H1 (cell line): ENCODE results near the gene FPR2. TPM values are rescaled to one million over a fixed set of nuclear protein-coding genes. Genes with fewer than 3 reads are reported as not detected.

Experiments
- ASH2L ChIP-seq: fragments of 200-600, 300-600 bp; sonication (generic); IDR thresholded peaks from one replicate; pipeline ENCODE4 v1.7.1; 2017; ENCODE audit warnings: low read length
- CBX5 ChIP-seq: fragments of 300-800, 300-1000 bp; sonication (generic); IDR thresholded peaks from 2 replicates; pipeline ENCODE4 v1.7.1; 2016; ENCODE audit warnings: antibody characterized with exemption, low read length, low read depth
- CBX8 ChIP-seq: fragments of 300-800, 300-1000 bp; sonication (generic); IDR thresholded peaks from 2 replicates; pipeline ENCODE4 v1.7.1; 2016; ENCODE audit warnings: low read depth, low read length, borderline replicate concordance
- CHD1 ChIP-seq: IDR thresholded peaks from 2 replicates; pipeline ENCODE4 v1.6.1; 2012; ENCODE audit warnings: low read depth, low read length, improper control_type of control experiment
- CHD2 ChIP-seq: IDR thresholded peaks from 2 replicates; pipeline ENCODE4 v1.6.1; 2012; ENCODE audit warnings: low read length, improper control_type of control experiment
- HDAC2 ChIP-seq, 2 experiments: fragments of 300-600 bp in 1 of 2; sonication (generic) in 1 of 2; IDR thresholded peaks; 2 replicates each; pipeline ENCODE4 v1.6.1; 2011 to 2012; ENCODE audit warnings: low read depth in 2 of 2, low read length in 2 of 2, mild to moderate bottlenecking in 2 of 2, moderate library complexity in 2 of 2, borderline replicate concordance in 1 of 2, inconsistent platforms in 1 of 2
- JUND ChIP-seq: IDR thresholded peaks from 2 replicates; pipeline ENCODE4 v1.6.1; 2011; ENCODE audit warnings: mild to moderate bottlenecking, improper control_type of control experiment, low read length
- KDM1A ChIP-seq: fragments of 200-600, 300-600 bp; sonication (generic); IDR thresholded peaks from 2 replicates; pipeline ENCODE4 v1.7.1; 2016; ENCODE audit warnings: mild to moderate bottlenecking, low read length, borderline replicate concordance
- MAFK ChIP-seq: IDR thresholded peaks from 2 replicates; pipeline ENCODE4 v1.6.1; 2012; ENCODE audit warnings: low read depth, mild to moderate bottlenecking, improper control_type of control experiment, low read length
- NANOG ChIP-seq: IDR thresholded peaks from 2 replicates; pipeline ENCODE4 v1.6.1; 2011; ENCODE audit warnings: low read length, low read depth, mild to moderate bottlenecking, inconsistent platforms; ENCODE audit not compliant: insufficient read depth, poor library complexity, severe bottlenecking
- NRF1 ChIP-seq: IDR thresholded peaks from 2 replicates; pipeline ENCODE4 v1.6.1; 2011; ENCODE audit warnings: mild to moderate bottlenecking, low read depth, low read length, improper control_type of control experiment
- POLR2A ChIP-seq, 2 experiments: IDR thresholded peaks; 1 replicate in 1 of 2; 2 replicates in 1 of 2; pipeline ENCODE4 v1.6.1; 2011; ENCODE audit warnings: low read depth in 2 of 2, low read length in 2 of 2, mild to moderate bottlenecking in 2 of 2; ENCODE audit errors: control extremely low read depth in 1 of 2
- SIN3A ChIP-seq, 2 experiments: IDR thresholded peaks in 1 of 2; conservative IDR thresholded peaks in 1 of 2; 2 replicates each; pipeline ENCODE4 v1.6.1; 2011 to 2012; ENCODE audit warnings: low read length in 2 of 2, improper control_type of control experiment in 1 of 2, low read depth in 1 of 2, mild to moderate bottlenecking in 1 of 2
- SIX5 ChIP-seq: IDR thresholded peaks from 2 replicates; pipeline ENCODE4 v1.6.1; 2011; ENCODE audit warnings: mild to moderate bottlenecking, low read depth, low read length
- SP1 ChIP-seq: IDR thresholded peaks from 2 replicates; pipeline ENCODE4 v1.6.1; 2011; ENCODE audit warnings: low read depth, low read length
- SP4 ChIP-seq: IDR thresholded peaks from 2 replicates; pipeline ENCODE4 v1.6.1; 2012; ENCODE audit warnings: low read length, inconsistent platforms
- SRF ChIP-seq: IDR thresholded peaks from 2 replicates; pipeline ENCODE4 v1.6.1; 2011; ENCODE audit warnings: mild to moderate bottlenecking, low read depth, low read length, moderate library complexity
- TBP ChIP-seq: IDR thresholded peaks from 2 replicates; pipeline ENCODE4 v1.6.1; 2011; ENCODE audit warnings: low read depth, low read length, improper control_type of control experiment
- polyA plus RNA-seq, 7 experiments: library from polyadenylated mRNA; depleted of rRNA in 3 of 7; stranded (reverse) in 5 of 7; unstranded in 2 of 7; fragments of >200 nt in 5 of 7; fragments of 200-250 nt in 2 of 7; gene quantifications; 1 replicate in 5 of 7; 2 replicates in 1 of 7; 4 replicates in 1 of 7; pipeline versions ENCODE4 v1.2.1 to v1.2.3, GENCODE V29; 2011 to 2013; ENCODE audit warnings: missing spikeins in 2 of 7, mixed read lengths in 2 of 7
- total RNA-seq: library from RNA; stranded (reverse); fragmentation: NEBNext Ultra II Directional; extraction: Animal tissue kit (Norgen Biotek cat#: 25700); gene quantifications from 2 replicates; pipeline ENCODE4 v1.2.1, GENCODE V29; 2021

FPR2 gene
- total and polyA plus RNA-seq, 2 of the 8 experiments (the other 6 are each of a cell fraction or from before 2014, with no cell fraction given): 0.17 TPM; not detected in 1

DNA sequence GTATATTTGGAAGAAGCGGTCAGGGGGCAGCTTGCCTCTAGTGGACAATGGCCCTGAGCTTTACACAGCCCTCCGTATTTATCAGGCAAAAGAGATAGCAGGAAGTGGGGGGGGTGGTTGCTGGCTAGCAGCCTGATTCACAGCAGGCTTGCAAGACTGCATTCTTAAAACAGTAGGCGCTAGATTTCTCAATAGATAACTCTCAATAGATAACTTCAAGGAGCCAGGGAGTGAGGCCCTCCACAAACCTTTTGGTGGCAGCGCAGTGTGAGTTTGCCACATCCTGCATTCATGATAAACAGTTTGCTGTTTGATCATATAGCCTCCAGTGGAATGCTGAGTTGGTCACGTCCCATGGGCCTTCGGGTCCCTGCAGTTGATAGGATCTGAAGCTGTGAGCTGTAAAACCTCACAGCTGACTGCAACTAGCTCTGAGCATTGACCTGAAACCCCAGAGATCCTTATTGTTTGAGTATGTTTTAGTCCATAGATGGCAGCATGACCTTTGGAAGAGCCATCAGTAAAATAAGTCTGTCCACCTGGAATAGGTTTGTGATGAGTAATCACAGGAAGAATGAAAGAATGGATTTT lies 46.2 kb downstream of the FPR2 start (continued):
- TF ChIP-seq POLR2A (IDR thresholded peaks at IDR 0.05; ENCODE audit: control extremely low read depth in 1 of 2, low read depth in 2 of 2, low read length in 2 of 2) (no peak), NRF1 (no peak), JUND (no peak), ASH2L (no peak), CHD2 (no peak), MAFK (no peak), SIN3A (conservative IDR thresholded peaks at IDR 0.05 in 1 of 2, IDR thresholded peaks at IDR 0.05 in 1 of 2; ENCODE audit: low read depth in 1 of 2, low read length in 2 of 2) (no peak), NANOG (no peak), SP1 (0 out of 2 replicates have a peak, but pooled peaks have one; percentile 23), CBX5 (no peak), CHD1 (no peak), SRF (no peak), CBX8 (no peak), SP4 (no peak), SIX5 (no peak), HDAC2 (IDR thresholded peaks at IDR 0.05; ENCODE audit: borderline replicate concordance in 1 of 2, low read depth in 2 of 2, low read length in 2 of 2) (no peak), TBP (no peak), KDM1A (no peak)
